GM19438 (cell line): ENCODE measurements around the gene GARRE1.

Source experiments
- ATAC-seq: cut with Tn5 transposase; IDR thresholded peaks from one replicate; pipeline ENCODE4 v1.9.1; 2021; ENCODE audit warnings: low read depth; ENCODE audit not compliant: unreplicated experiment

Gene GARRE1

DNA sequence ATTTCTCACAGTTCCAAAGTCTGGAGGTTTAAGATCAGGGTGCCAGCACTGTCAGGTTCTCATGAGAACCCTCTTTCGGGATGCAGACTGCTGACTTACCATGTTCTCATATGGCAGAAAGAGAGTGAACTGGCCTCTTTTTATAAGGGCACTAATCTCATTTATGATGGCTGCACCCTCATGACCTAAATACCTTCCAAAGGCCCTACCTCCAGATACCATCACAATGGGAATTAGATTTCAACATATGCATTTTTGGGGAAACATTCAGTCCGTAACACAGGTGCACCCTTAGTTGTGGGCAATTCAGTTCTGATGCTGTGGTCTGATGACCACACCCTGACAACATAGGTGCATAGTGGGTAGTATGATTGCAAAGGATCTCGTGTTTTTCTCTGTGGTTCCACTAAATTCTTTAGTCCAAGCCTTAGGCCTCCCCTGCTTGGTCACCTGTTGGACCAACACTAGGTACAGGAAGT, 33.3 kb downstream of the GARRE1 start:
- ATAC-seq, result no peak

DNA sequence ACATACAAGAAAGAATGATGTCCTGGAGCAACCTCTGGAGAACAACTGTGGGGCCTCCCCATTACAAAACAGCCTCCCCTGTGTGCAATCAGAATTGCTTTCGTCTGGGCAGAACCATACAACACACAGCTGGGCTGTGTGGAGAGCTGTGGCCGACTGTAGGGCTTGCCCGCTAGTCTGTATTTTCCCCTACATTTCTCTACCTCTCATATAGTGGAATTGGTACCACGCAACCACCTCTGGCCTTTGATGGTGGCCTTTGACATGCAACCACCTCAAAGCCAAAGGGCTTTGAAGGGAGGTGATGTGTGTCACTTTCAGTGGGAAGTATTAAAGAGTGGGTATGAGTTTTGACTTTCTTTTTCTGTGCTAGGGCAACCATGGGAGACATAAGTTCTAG, 34.0 kb downstream of the GARRE1 start:
- no peak for ATAC-seq

DNA sequence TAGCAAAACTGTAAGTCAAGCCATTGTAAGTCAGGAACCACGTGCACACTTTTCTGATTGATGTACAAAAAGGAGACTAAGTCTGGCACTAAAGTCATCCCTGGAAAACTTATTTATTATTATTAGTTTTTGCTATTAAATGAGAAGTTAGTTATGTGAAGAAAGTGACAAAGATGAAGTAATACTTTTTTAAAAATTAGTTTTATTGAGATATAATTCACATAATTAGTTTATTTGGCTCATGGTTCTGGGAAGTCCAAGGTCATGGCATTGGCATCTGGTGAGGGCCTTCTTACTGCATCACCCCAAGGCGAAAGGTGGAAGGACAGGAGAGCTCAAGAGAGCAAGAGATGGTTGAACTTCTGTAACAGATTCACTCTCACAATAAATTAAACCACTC, 36.9 kb downstream of the GARRE1 start:
- no peak for ATAC-seq

DNA sequence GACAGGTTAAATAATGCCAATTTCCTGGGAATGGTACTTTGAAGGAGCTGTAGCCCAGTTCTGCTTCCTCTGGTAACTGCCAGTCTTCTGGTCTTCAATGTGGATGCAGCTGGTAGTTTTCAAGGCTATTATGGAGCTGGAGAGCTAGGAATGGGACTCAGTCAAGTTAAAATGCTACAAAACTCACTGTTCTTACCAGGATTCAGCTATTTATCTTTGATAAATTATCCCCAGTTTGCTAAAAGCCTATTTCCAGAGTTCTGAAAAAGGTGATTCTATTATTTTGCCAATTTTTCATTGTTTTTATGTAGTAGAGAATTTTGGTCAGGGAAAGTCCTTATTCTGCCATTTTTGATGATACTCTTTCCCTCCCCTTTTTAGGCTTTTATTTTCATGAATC, 40.7 kb downstream of the GARRE1 start:
- no peak for ATAC-seq

DNA sequence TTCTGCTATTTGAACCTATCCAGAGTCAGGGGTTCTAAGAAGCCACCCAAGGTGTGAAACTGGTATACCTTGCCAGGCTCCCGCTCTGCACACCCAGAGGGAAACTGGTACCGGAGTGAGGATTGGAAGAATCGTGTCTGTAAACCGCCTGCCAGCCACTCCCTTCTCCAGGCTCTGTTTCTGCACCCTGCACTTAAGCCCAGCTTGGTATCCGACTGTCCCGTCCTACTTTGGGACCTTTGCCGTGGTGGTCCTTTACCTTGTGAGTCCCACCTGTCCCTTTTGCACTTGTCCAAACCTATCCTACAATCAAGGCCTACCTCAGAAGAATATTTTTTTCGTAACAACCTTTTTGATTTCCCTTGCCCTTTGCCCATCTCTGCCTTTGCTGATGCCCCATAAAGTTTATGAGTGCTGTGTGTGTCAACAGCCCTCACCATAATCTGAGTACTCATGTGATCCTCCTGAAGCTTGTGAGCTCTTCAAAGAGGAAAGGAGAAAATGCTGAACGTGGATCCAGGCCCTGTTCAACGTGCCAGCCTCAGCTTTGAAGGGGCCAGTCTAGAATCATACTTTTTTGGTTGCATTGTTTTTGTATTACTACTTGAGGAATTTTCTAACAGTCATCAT, 44.7 kb downstream of the GARRE1 start:
- ATAC-seq, result no peak

DNA sequence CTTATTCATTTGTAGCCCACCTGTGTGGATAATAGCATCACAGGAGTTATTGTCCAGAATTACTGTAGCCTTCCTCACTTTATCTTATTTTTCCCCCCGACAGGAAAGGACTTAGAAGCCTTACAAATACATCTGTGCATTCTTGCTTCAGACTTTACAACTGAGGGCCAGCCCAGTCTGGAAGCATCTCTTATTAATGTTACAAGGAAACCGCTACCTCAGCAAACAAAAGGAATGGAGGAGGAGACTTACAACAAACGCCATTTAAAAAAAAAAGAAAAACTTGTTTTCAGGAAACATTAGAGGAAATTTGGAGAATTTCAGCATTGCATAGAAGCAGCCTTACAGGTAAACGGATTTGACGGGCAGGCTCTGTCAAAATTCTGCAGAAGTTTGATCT, 45.2 kb downstream of the GARRE1 start:
- ATAC-seq, result no peak

DNA sequence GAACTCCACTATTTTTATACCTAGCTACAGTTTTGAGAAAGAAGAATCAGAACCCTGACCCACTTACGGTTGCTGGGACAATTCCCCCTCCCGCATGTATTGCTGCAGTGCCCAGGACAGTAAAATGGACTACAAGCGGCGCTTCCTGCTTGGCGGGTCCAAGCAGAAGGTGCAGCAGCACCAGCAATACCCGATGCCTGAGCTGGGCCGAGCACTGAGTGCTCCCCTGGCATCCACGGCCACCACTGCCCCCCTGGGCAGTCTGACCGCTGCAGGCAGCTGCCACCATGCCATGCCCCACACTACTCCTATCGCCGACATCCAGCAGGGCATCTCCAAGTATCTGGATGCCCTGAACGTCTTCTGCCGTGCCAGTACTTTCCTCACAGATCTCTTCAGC, 46.0 kb downstream of the GARRE1 start:
- ATAC-seq, result no peak

DNA sequence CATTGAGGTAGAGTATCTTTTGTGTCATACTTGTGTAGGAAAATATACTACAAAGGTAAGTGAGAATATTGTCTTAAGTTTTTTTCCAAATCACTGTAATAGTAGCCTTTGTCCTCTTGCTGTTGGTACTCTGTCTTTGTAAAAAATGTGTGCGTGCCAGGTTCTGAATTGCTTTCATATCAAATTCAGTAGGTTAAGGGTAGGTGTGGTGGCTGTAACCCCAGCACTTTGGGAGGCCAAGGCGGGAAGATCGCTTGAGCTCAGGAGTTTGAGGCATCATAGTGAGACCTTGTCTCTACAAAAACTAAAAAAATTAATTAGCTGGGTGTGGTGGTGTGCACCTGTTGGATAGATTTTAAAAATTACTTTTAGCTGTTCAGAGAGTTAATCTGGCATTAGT, 46.6 kb downstream of the GARRE1 start:
- ATAC-seq, result no peak
